HG02943 (cell line): ENCODE data around the gene ZBED2.
A peak's percentile ranks its signal among the peaks of the same experiment; 100 is the strongest.

Experiments
- ATAC-seq: cut with Tn5 transposase; IDR thresholded peaks from one replicate; pipeline ENCODE4 v1.9.1; 2021; ENCODE audit warnings: mild to moderate bottlenecking, low read depth, moderate library complexity; ENCODE audit not compliant: unreplicated experiment

The ZBED2 gene

GRCh38 chr3:111605018-111605417, 9.9 kb upstream of the ZBED2 start:
- no peak for ATAC-seq

GRCh38 chr3:111604119-111604518, 9.0 kb upstream of the ZBED2 start:
- no peak for ATAC-seq

GRCh38 chr3:111603679-111604078, 8.5 kb upstream of the ZBED2 start:
- no peak for ATAC-seq

GRCh38 chr3:111601810-111602209, 6.7 kb upstream of the ZBED2 start:
- no peak for ATAC-seq

GRCh38 chr3:111598552-111598951, 3.4 kb upstream of the ZBED2 start:
- no peak for ATAC-seq

- no peak for ATAC-seq
These were observed 3.0 kb upstream of the ZBED2 start for GRCh38 chr3:111598139-111598538.

GRCh38 chr3:111596328-111596727, 1.2 kb upstream of the ZBED2 start:
- no peak for ATAC-seq

GRCh38 chr3:111594781-111595180, 365 bp downstream of the ZBED2 start:
- no peak for ATAC-seq

- peak; percentile 52 for ATAC-seq
These were observed 941 bp downstream of the ZBED2 start for GRCh38 chr3:111594205-111594604.

GRCh38 chr3:111593666-111594065, 1.5 kb downstream of the ZBED2 start:
- ATAC-seq = peak; percentile 22

GRCh38 chr3:111592936-111593335, 2.2 kb downstream of the ZBED2 start:
- ATAC-seq = no peak

GRCh38 chr3:111592143-111592542, 3.0 kb downstream of the ZBED2 start:
- ATAC-seq = no peak

- no peak for ATAC-seq
These were observed 3.6 kb downstream of the ZBED2 start for GRCh38 chr3:111591555-111591954.

GRCh38 chr3:111590143-111590491, 5.0 kb downstream of the ZBED2 start:
- ATAC-seq = no peak

GRCh38 chr3:111589303-111590142, 5.6 kb downstream of the ZBED2 start:
- no peak for ATAC-seq

GRCh38 chr3:111588527-111588926, 6.6 kb downstream of the ZBED2 start:
- ATAC-seq = no peak

- no peak for ATAC-seq
These were observed 9.9 kb downstream of the ZBED2 start for GRCh38 chr3:111585217-111585616.

GRCh38 chr3:111584744-111585143, 10.4 kb downstream of the ZBED2 start:
- ATAC-seq = no peak

- ATAC-seq = no peak
These were observed 13.0 kb downstream of the ZBED2 start for GRCh38 chr3:111582120-111582474.

- no peak for ATAC-seq
These were observed 13.6 kb downstream of the ZBED2 start for GRCh38 chr3:111581403-111582119.

- ATAC-seq = no peak
These were observed 15.7 kb downstream of the ZBED2 start for GRCh38 chr3:111579495-111579894.

- ATAC-seq = no peak
These were observed 16.3 kb downstream of the ZBED2 start for GRCh38 chr3:111578867-111579266.
